ENCODE results near the gene DEGS2. TPM values are rescaled to one million over a fixed set of nuclear protein-coding genes. Genes with fewer than 3 reads are reported as not detected.
A peak's percentile ranks its signal among the peaks of the same experiment; 100 is the strongest.

Gene DEGS2
- total RNA-seq, 1 experiment from 2014 or later, result not detected

DNA sequence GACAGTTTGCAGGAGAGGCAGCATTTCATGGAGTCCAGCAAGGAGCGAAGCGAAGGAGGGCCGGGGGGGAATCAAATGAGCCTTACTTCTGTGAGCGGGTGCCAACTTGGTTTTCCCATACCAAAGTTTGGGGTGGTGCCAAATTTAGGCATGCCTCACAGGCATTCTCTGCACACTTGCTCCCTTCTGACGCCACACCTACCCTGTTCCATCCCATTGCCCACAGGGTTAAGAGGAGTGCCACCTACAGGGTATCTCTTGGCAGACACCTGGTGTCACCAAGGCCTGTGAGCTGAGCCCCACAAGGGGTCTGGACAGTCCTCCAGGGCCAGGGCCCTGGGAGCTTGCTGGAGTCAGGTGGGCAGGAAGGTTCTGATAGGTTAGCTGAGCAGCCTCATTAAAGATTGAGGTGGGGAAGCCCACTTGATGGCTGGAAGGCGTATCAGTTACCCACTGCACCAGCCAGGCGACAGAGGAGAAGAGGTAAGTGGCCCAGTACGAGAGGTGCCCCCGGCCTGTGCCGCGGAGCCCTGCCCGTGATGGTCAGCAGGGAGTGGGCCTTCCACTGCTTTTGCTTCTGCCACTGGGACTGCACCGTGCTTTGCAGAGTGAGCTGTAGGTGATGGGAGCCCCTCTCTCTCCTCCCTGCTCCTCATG is 45.2 kb downstream of the DEGS2 start:
- no peak for DNase-seq (ENCODE audit: low read depth)

DNA sequence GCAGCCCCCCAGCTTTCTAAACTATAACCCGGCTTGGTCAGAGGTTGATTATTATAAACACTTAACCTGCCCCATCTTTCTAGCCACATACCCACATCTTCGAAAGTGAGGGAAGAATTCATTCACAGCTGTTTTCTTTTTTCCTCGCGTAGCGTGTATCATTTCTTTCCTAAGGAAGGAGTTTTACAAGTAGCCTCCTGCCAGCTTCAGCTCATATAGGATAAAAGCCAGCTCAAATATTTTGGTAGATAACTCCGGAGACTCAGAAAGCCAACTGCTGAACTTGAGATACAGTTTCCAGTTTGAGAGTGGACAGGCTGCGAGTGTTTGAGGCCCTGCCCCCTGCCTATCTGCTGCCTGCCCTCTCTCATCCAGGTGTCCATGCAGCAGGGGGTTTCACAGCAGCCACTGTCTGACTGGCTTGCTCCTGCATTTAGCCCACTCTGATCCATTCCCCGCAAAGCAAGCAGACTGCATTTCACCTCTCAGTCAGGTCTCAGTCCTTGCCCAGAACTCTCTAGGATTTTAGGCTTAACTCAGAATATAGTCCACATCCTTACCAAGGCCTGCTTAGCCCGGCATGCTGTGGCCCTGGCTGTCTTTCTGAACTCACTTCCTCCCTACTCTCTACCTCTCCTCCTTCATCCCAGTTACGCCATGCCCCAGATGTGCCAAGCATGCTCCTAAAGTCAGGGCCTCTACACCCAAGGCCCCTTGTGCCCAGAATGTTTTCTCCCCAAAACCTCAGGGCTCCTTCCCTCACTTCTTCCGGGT is 47.3 kb downstream of the DEGS2 start:
- no peak for DNase-seq (ENCODE audit: low read depth)

DNA sequence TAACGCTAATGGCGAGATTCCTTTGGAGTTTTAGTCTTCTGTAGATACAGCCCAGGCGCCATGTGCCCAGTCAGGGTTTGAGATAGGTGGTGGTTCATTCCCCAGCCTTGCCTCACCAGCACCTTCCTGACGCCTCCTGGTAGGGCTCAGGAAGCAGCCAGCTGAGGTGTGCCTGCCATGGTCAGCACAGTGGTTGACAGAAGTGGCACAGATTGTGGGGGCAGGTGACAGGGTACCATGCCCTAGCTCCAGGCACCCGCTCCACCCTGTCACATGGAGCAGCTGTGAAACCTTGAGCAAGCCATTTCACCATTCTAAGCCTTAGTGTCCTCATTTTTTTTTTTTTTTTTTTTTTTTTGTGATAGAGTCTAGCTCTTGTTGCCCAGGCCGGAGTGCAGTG is 48.6 kb downstream of the DEGS2 start:
- DNase-seq (ENCODE audit: low read depth), result no peak

DNA sequence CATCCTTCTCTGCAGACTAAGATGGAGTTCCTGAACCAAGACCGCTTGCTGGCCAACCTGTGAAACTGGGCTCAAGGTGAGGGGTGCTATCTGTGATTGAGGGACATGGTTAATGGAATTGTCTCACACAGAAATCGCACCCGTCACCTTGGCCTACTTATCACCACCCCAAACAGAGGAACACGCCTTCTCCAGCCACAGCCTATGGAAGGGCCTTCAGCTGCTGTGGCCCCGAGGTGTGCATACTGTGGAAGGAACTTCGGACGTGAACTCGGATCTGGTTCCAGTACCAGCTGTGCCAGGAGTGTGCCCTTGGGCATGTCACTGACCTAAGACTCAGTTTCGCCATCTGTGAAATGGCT is 49.9 kb downstream of the DEGS2 start:
- no peak for DNase-seq (ENCODE audit: low read depth)

DNA sequence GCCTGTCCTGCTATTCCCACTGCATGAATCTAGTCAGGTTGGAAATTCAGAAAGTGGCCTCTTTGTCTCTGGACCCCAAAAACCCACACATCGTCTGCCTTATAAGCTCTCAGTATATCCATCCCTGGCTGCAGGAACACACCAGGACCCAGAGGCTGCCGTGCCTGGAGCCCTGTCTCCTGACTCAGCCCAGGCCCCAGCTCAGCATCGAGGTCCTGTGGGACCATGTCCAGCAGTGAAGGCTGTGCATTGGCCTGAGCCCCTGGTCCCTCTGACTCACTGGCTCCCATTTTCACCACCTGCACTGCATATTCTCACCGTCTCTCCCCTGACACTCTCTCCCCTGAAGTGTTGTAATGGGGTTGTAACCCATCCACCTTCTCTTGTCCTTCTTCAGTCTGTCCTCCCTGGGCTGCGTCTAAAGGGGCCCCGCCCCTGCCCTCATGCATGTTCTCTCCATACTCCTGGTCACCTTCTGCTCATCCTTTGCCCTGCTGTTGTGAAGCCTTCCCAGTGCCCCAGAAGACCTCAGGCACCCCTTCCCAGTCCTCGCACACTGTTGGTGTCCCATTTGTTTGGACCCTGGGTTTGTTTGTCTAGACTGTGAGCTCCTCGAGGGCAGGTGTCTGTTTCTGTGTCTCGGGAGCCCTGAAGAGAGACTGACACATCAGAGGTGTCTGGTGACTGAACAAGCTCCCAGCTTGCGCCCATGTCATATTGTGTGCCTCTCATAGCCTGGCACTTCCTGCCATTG is 50.4 kb downstream of the DEGS2 start:
- DNase-seq (ENCODE audit: low read depth), result no peak

DNA sequence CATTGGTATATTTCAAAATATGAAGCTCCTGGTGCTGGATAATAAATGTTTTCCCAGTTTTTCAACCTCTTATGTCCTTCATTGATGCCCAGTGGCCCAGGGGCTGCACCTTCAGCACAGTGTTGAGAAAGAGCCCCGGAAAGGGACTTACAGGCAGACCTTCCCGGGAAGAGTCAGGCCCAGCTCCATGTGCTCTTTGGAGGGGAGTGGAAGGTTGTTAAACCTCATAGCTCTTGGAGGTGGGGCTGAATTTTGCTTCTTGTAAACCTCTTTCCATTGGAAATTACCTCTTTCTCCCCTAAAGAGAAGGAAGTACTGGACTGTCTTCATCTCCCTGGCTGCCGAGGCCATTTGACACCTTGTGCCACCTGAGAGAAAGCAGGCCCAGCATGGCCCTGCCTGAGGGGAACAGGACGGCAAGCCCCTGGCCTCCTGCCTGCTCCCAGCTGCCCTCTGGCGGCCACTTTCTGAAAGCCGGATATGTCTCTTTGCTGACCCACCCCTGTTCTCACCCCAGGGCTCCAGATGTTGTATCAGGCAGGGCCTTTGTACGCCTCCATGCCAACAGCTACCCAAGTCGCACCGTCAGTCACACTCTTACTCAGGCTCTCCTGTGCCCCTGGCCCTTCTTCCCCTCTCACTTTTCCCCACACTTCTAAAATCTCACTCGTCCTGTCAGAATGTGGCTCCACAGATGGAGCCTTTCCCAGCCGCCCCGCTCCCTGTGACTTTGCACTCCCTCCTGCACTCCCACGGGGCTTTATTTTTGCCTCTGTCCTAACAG is 51.2 kb downstream of the DEGS2 start:
- DNase-seq (ENCODE audit: low read depth), result peak; percentile 43

DNA sequence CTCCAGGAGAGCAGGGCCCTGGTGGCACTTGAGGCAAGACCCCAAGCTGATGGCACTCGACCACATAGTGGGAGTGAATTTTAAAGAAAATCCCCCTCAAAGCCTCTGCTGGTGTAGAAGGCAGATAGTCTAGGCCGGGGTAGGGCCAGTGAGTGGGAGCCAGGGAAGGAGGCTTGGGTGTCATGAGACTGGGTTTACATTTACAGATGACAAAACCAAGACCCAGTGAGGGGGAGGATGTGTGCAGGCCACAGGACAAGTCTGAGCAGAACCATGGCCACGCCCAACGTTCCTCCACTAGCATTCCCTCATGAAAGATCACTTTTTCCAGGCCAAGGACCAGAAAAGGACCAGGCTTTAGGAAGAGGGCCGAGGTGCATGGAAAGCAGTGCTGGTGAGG is 52.2 kb downstream of the DEGS2 start:
- no peak for DNase-seq (ENCODE audit: low read depth)

DNA sequence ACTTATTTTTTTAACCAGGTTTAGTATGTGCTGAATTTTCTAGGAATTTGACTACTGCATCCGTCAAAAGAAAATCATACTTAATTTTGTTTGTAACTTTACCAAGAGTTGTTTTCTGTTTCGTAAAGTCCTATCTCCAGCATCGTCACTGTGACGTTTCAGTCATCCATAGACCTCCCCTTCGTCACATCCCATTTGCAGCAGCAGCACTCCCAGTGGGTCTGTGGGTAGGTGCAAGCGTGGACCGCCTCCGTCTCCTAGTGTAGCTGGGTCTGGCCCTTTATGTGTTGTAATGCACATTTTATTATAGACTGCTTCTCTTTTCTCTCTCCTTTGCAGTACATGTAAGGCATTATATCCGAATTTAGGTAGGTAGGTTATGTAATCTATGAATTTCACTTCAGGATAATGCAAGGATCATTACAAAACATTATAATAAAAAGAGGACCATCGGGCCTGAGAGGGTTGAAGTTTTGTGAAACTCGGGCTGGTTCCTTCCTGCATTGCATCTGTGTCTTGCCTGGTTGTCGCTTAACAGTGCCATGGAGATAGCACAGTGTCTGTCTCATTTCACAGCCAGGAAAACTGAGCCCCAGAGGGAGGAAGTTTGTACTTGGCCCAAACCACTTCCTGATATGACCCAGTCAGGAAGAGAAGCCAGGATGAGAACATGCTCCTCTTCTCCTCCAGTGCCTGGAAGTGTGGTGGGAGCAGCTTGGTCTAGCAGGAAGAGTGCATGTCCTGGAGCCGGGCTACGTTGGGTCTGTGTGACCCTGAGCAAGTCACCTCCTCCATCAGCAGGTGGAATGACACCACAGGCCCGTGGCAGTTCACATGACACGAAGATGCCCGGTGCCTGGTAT is 53.0 kb downstream of the DEGS2 start:
- no peak for DNase-seq (ENCODE audit: low read depth)

DNA sequence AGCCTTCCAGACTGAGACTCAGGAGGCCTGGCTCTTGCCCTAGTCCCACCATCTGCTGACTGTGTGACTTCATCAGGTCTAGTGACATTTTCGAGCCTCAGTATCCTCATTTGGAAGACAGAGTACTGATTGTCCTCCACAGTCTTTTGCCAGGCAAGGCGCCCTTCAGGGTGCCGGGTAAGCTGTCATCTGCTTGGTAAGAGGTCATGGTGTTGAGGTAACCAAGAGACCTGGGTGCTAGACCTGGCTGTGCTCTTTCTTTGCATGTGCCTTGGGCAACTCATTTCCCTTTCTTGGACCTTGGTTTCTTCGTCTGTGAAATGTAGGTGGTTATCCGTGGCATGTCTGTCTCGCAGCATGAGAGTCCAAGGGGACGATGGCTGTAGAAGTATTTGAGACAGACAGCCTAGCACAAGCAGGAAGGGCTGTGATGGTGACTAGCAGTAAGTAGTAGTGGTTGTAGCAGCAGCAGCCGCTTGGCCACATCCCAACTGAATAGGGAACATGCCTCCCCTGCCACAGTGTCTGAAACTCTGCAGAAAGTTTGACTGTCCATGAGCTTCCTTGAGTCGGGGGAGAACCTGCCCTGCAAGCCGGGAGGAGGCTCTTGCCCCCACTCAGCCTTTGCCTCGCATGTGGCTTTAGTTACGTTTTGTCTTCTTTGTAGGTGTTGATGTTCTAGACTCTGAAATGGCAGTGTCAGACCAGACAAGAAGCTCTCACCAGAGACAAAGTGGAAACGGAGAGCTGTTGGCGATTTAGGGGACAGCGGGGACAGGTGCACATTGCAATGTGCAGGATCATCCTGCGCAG is 53.9 kb downstream of the DEGS2 start:
- no peak for DNase-seq (ENCODE audit: low read depth)

DNA sequence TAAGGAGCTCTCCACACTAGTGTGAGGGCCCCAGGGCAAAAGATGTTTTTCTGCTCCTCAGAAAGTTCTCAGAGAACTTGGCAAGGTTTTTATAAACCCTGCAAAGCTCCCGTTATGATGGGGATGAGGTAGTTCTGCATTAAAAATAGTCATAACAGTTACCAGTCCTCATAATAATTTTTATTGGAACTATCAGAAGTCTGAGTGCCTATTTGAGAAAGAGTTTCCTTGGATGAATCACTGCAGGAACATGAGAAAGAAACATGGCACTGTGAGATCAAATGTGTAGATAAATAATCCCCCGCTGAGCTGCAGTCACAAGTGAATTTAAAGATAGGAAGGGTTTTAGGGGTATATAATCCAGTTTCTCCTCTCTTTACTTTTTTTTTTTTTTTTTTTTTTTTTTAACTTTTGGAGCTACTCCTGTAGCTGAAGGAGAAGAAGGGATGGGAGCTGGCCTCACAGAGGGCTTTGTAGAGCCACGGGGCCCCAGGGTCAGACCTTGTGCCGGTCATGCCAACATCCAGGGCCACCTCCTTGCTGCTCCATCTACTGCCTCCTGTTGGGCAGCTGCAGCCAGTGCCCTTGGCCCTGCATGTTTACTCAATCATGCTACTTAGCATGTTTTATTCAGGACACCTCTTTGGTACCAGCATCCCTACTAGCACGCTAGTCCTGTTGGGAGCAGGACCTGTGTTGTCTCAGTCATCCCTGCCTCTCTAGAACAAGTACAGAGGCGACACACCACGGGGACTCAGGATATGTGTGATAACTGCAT is 54.7 kb downstream of the DEGS2 start:
- no peak for DNase-seq (ENCODE audit: low read depth)

DNA sequence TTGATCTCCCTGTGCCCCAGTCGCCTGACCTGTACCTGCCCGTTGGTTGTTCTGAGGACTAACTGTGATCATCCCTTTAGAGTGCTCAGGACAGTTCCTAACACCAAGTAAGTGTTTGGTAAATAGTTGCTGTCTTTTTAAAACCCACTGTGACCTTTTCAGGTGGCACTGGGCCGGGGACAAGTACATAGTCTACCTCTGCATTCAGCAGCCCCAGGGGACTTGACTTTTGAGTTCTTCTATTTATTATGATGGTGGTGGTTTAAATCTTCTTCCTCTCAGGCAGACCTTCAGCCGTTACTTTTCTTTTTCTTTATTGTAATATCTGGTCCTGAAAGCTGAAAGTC is 55.5 kb downstream of the DEGS2 start:
- DNase-seq (ENCODE audit: low read depth), result no peak

DNA sequence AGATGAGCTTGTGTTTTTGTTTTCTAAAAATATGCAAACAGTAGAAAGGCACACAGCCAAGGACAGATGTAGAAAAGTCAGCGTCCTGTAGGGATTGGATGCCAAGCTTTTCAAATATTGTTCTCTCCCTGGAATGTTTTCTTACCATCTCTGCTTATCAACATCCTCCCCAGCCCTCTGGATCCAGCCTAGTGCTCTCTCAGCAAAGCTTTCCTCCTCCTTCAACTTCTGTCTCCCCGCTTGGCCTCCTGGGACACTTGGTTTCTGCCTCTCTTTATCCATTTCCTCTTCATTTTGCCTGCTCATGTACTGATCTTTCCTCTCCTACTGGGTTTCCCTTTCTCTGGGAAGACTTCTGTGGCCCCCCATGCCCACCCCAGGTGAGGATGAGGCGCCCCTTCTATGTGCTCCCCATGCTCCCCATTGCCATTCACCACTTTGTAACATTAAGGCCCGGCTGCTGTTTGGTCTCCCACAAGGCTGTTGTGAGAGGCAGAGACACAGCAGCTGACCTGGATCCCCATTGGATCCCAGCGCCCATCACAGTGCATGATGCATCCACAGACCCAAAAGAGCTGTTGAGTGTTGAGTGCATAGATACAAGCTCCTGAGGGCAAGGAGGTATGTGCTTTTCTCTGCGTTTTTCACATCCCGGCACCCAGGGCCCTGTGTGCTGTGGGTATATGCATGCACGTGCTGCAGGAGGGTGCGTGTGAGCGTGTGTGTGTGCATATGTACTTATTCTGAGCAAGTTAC is 56.0 kb downstream of the DEGS2 start:
- DNase-seq (ENCODE audit: low read depth), result no peak

DNA sequence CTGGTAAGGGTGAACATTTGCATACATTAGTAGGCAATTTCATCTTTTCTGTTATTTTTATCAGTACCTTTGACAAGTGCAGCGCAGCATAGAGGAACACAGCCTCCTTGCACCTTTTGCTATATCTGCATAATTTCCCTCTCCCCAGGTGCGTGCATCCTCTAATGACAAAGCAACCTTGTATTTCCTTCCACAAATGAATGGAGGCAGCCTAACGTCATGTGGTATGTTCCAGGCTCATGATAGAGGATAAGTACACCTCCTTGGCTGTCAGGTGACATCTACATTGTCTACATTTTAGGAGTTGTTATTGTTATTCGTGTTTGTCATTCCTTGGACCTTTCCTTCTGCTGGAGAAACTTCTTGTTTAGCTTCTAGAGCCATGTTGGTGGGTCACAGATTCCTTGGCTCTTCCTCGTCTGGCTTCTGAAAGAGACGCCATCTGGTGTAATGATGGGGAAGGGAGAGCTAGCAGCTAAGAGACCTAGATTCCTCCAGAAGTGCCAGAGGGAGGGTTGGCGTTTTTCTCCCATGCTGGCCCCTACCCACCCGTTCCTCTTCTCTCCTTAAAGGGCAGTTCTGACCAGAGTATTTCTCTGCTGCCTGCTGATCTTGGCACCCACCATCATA is 57.2 kb downstream of the DEGS2 start:
- DNase-seq (ENCODE audit: low read depth), result no peak

DNA sequence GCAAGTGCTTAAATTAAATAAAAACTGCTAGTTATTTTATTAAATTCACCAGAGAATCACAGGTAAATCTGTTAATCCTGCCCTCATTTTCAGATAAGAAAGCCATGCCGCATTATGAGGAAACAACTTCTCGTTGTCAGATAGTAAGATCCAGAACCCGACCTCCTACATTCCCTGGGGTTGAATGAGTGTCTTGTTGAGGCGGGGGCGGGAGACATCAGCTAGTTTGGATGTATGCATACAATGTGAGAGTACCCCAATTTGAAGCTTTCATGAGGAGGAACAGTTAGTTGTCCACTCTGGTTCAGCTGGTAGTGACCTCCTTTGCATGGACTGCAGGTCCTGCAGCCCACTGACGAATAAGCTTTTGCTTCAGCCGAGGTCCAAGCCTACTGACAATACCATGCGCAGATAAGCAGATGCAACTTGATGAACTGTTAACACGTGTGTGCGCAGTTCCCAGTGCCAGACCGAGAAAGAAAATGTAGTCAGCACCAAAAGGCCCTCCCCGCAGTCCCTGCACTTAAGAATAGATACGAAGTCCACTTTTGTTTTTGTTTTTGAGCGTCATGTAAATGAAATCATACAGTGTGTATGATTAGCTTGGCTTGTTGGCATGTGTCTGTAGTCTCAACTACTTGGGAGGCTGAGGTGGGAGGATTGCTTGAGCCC is 59.3 kb downstream of the DEGS2 start:
- no peak for DNase-seq (ENCODE audit: low read depth)

DNA sequence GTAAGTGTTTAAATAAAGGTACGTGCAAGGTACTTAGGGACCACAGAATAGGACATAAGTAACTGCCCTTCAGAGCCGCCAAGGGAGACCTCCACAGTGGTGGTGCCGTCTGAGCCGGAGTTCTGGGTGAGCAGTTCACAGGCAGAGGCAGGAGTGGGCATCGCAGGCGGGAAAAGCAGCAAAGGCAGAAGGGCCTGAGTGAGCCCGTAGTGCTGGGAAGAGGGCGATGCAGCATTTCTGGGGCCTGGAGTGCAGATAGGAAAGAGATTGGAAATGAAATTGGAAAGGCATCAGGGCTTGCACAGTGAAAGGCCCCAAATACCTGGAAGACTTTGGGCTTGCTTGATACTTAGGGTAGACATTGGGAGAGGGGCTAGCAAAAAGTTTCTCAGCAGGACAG is 61.3 kb downstream of the DEGS2 start:
- no peak for DNase-seq (ENCODE audit: low read depth)

DNA sequence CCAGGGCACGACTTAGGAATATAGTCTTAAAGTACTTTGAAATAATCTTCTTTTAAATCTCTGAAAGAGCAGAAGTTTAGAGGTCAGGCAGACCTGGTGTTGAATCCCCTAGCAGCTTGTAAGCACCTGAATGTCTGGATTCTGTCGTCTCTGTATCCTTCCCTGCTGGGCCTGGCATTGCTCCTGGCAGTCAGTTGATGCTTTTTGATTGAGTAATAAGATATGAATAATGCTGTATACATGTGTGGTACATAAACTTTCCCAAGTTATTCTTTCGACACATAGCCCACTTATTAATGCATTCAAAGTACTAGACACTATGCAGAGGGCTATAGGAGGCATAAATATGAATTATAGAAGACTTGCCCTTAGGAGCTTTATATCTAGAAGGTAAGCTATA is 62.8 kb downstream of the DEGS2 start:
- DNase-seq (ENCODE audit: low read depth), result no peak

Data from RPMI7951 (cell line).